H9 (cell line): ENCODE data around the gene CRYBG2. TPM values are rescaled to one million over a fixed set of nuclear protein-coding genes. Genes with fewer than 3 reads are reported as not detected.

Experiments
- DNase-seq: peaks from one replicate; pipeline ENCODE4 v3.0.0-alpha.2; 2017
- H2AFZ ChIP-seq: one replicate; pipeline ENCODE4 v1.6.1; 2013; ENCODE audit warnings: mild to moderate bottlenecking, low read length, control low read depth, moderate library complexity
- H2AK5ac ChIP-seq: 2 replicates; pipeline ENCODE4 v1.6.1; 2013; ENCODE audit warnings: low read length, control low read depth, mixed read lengths; ENCODE audit not compliant: insufficient read length
- H2BK120ac ChIP-seq: one replicate; pipeline ENCODE4 v1.6.1; 2013; ENCODE audit warnings: low read depth, mild to moderate bottlenecking, low read length, control low read depth, inconsistent platforms; ENCODE audit not compliant: poor library complexity, severe bottlenecking
- H2BK12ac ChIP-seq: 2 replicates; pipeline ENCODE4 v1.6.1; 2013; ENCODE audit warnings: low read length, control low read depth, mixed read lengths, low read depth; ENCODE audit not compliant: insufficient read length
- H2BK15ac ChIP-seq: 2 replicates; pipeline ENCODE4 v1.6.1; 2013; ENCODE audit warnings: low read depth, low read length, control low read depth
- H2BK20ac ChIP-seq: one replicate; pipeline ENCODE4 v1.6.1; 2013; ENCODE audit warnings: low read depth, mild to moderate bottlenecking, low read length, control low read depth, inconsistent platforms; ENCODE audit not compliant: poor library complexity, severe bottlenecking
- H2BK5ac ChIP-seq: 2 replicates; pipeline ENCODE4 v1.6.1; 2013; ENCODE audit warnings: low read length, control low read depth, mixed read lengths; ENCODE audit not compliant: insufficient read length
- H3K14ac ChIP-seq: 2 replicates; pipeline ENCODE4 v1.6.1; 2013; ENCODE audit warnings: low read length, control low read depth; ENCODE audit not compliant: insufficient read depth
- H3K18ac ChIP-seq: 2 replicates; pipeline ENCODE4 v1.6.1; 2013; ENCODE audit warnings: low read depth, mild to moderate bottlenecking, mixed read lengths, low read length, control low read depth; ENCODE audit not compliant: insufficient read length
- H3K23ac ChIP-seq: 2 replicates; pipeline ENCODE4 v1.6.1; 2013; ENCODE audit warnings: low read length, control low read depth, mixed read lengths, low read depth; ENCODE audit not compliant: insufficient read length
- H3K23me2 ChIP-seq: 2 replicates; pipeline ENCODE4 v1.6.1; 2013; ENCODE audit warnings: low read depth, mild to moderate bottlenecking, mixed read lengths, low read length, control low read depth; ENCODE audit not compliant: insufficient read length, poor library complexity, severe bottlenecking
- H3K27ac ChIP-seq: 2 replicates; pipeline ENCODE4 v1.5.1; 2013; ENCODE audit warnings: low read length, control low read depth, mixed read lengths, low read depth; ENCODE audit not compliant: insufficient read length
- H3K27me3 ChIP-seq: 2 replicates; pipeline ENCODE4 v1.6.1; 2013; ENCODE audit warnings: low read length, control low read depth, inconsistent platforms; ENCODE audit not compliant: insufficient read depth
- H3K4ac ChIP-seq: 2 replicates; pipeline ENCODE4 v1.6.1; 2013; ENCODE audit warnings: low read depth, mild to moderate bottlenecking, control low read depth, inconsistent platforms, low read length, moderate library complexity
- H3K4me1 ChIP-seq: 2 replicates; pipeline ENCODE4 v1.6.1; 2013; ENCODE audit warnings: low read length, control low read depth, inconsistent platforms; ENCODE audit not compliant: insufficient read depth
- H3K4me2 ChIP-seq: 2 replicates; pipeline ENCODE4 v1.6.1; 2013; ENCODE audit warnings: low read length, control low read depth, mixed read lengths; ENCODE audit not compliant: insufficient read length, insufficient read depth
- H3K56ac ChIP-seq: 2 replicates; pipeline ENCODE4 v1.6.1; 2013; ENCODE audit warnings: low read depth, mild to moderate bottlenecking, mixed read lengths, low read length, control low read depth; ENCODE audit not compliant: insufficient read length
- H3K79me1 ChIP-seq: 2 replicates; pipeline ENCODE4 v1.6.1; 2013; ENCODE audit warnings: low read depth, mild to moderate bottlenecking, moderate library complexity, low read length, control low read depth, inconsistent platforms; ENCODE audit not compliant: insufficient read depth, poor library complexity, severe bottlenecking
- H3K79me2 ChIP-seq: 2 replicates; pipeline ENCODE4 v1.6.1; 2013; ENCODE audit warnings: low read length, control low read depth, inconsistent platforms; ENCODE audit not compliant: insufficient read depth
- H3K9ac ChIP-seq: 2 replicates; pipeline ENCODE4 v1.6.1; 2013; ENCODE audit warnings: low read length, control low read depth, mixed read lengths; ENCODE audit not compliant: insufficient read length; ENCODE audit errors: extremely low read depth
- H3K9me3 ChIP-seq: one replicate; pipeline ENCODE4 v1.6.1; 2013; ENCODE audit warnings: low read depth, low read length, inconsistent platforms; ENCODE audit not compliant: control insufficient read depth
- H3T11ph ChIP-seq: one replicate; pipeline ENCODE4 v1.6.1; 2013; ENCODE audit warnings: mild to moderate bottlenecking, low read length, control low read depth, inconsistent platforms
- H4K20me1 ChIP-seq: one replicate; pipeline ENCODE4 v1.6.1; 2013; ENCODE audit not compliant: control insufficient read depth, insufficient read length, insufficient read depth
- H4K5ac ChIP-seq: 2 replicates; pipeline ENCODE4 v1.6.1; 2013; ENCODE audit warnings: low read depth, mild to moderate bottlenecking, mixed read lengths, low read length, control low read depth; ENCODE audit not compliant: insufficient read length
- H4K8ac ChIP-seq: replicated peaks from 2 replicates; pipeline ENCODE4 v1.6.1; 2013; ENCODE audit warnings: low read length, control low read depth, mixed read lengths, low read depth; ENCODE audit not compliant: insufficient read length
- H4K91ac ChIP-seq: 2 replicates; pipeline ENCODE4 v1.6.1; 2013; ENCODE audit warnings: low read depth, mild to moderate bottlenecking, moderate library complexity, mixed read lengths, low read length, control low read depth; ENCODE audit not compliant: insufficient read length
- H3K27ac Mint-ChIP-seq, 3 experiments: 2 replicates in 2 of 3; 3 replicates in 1 of 3; pipeline ENCODE4 v1.8.0; 2020 to 2021; ENCODE audit warnings: mixed read lengths in 3 of 3, mild to moderate bottlenecking in 1 of 3, moderate library complexity in 1 of 3
- H3K27me3 Mint-ChIP-seq: 2 replicates; pipeline ENCODE4 v1.8.0; 2021; ENCODE audit warnings: low read depth, mild to moderate bottlenecking, moderate library complexity, mixed read lengths
- H3K36me3 Mint-ChIP-seq, 3 experiments: 2 replicates in 2 of 3; 3 replicates in 1 of 3; pipeline ENCODE4 v1.8.0; 2020 to 2021; ENCODE audit warnings: low read depth in 3 of 3, mixed read lengths in 3 of 3; ENCODE audit not compliant: insufficient read depth in 1 of 3
- H3K4me1 Mint-ChIP-seq, 2 experiments: 2 replicates each; pipeline ENCODE4 v1.8.0; 2020; ENCODE audit warnings: mixed read lengths in 2 of 2
- H3K4me3 Mint-ChIP-seq, 2 experiments: 2 replicates in 1 of 2; 3 replicates in 1 of 2; pipeline ENCODE4 v1.8.0; 2020 to 2021; ENCODE audit warnings: mild to moderate bottlenecking in 2 of 2, mixed read lengths in 2 of 2, moderate library complexity in 1 of 2
- H3K9me3 Mint-ChIP-seq, 2 experiments: 2 replicates in 1 of 2; 3 replicates in 1 of 2; pipeline ENCODE4 v1.8.0; 2020; ENCODE audit warnings: mild to moderate bottlenecking in 2 of 2, mixed read lengths in 2 of 2, moderate library complexity in 1 of 2
- WGBS: extraction: QIAGEN DNeasy Blood & Tissue Kit; methylation state at CpG from one replicate; pipeline ENCODE4 v1.1.7; 2013; ENCODE audit warnings: missing lambda C conversion rate, low lambda C conversion rate, mixed read lengths; ENCODE audit not compliant: insufficient read length; ENCODE audit errors: extremely low coverage; 5-methylcytosine and 5-hydroxymethylcytosine counted together
- total RNA-seq: library from RNA; stranded (reverse); gene quantifications from 2 replicates; pipeline ENCODE4 v1.2.1, GENCODE V29; 2021
- TF ChIP-seq, protein P1 (sequence below): fragments of 200-600 bp; sonication (generic); conservative IDR thresholded peaks from 3 replicates; pipeline ENCODE4 v1.8.0; 2021; ENCODE audit warnings: antibody characterized with exemption, mild to moderate bottlenecking

CRYBG2 gene
- total RNA-seq, 1 experiment from 2014 or later = 12.8 TPM

DNA sequence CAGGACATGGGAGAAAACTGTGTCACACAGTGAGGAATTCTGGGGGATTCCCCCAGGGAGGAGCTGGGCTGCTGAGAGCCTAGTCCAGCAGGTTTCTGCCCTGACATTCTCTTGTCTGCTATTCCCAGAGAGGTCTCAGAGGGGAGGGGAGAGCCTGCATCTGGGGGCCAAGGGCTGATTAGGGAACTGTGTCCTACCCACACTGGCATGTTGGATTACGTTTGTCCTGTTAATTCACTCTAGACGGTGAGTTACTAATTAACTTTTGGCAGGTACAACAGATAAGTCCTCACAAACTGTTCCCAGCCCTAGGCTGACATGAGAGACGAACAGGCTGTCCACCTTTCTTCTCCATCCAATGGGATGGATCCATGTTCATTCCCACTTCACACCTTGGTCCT is 76.7 kb downstream of the CRYBG2 start:
- Histone ChIP-seq H3K27ac (no peak overlapping the region), H3K18ac (no peak overlapping the region), H2BK120ac (no peak overlapping the region), H2AK5ac (no peak overlapping the region), H4K91ac (no peak overlapping the region), H2BK5ac (no peak overlapping the region), H3K23me2 (peaks cover 13% of the 10 kb centered on the region), H3K23ac (no peak overlapping the region), H3K4me1 (peaks cover 11% of the 10 kb centered on the region; the same call in 1 of the 2 replicates), H4K20me1 (peaks cover 2% of the 10 kb centered on the region), H3K14ac (no peak overlapping the region), H3T11ph (no peak overlapping the region), H3K4me2 (no peak overlapping the region), H3K9ac (no peak overlapping the region), H2BK20ac (no peak overlapping the region), H3K79me2 (no peaks in the 10 kb centered on the region), H2BK15ac (no peak overlapping the region), H2BK12ac (no peak overlapping the region), H3K27me3 (no peaks in the 10 kb centered on the region), H2AFZ (no peak overlapping the region), H3K56ac (no peak overlapping the region), H3K79me1 (no peaks in the 10 kb centered on the region), H3K9me3 (no peaks in the 10 kb centered on the region), H4K8ac (no peak overlapping the region), H3K4ac (no peak overlapping the region), H4K5ac (no peak overlapping the region)
- H3K4me1 Mint-ChIP-seq = peaks cover 44 to 45% of the 10 kb centered on the region in 2 experiments
- no peak for DNase-seq
- no peak overlapping the region for H3K27ac Mint-ChIP-seq
- H3K36me3 Mint-ChIP-seq = peaks cover 54 to 64% (median 60%) of the 10 kb centered on the region in 3 experiments
- H3K27me3 Mint-ChIP-seq = no peaks in the 10 kb centered on the region; the same call in 1 of the 2 replicates
- H3K4me3 Mint-ChIP-seq = no peak overlapping the region
- TF ChIP-seq, protein P1, sequence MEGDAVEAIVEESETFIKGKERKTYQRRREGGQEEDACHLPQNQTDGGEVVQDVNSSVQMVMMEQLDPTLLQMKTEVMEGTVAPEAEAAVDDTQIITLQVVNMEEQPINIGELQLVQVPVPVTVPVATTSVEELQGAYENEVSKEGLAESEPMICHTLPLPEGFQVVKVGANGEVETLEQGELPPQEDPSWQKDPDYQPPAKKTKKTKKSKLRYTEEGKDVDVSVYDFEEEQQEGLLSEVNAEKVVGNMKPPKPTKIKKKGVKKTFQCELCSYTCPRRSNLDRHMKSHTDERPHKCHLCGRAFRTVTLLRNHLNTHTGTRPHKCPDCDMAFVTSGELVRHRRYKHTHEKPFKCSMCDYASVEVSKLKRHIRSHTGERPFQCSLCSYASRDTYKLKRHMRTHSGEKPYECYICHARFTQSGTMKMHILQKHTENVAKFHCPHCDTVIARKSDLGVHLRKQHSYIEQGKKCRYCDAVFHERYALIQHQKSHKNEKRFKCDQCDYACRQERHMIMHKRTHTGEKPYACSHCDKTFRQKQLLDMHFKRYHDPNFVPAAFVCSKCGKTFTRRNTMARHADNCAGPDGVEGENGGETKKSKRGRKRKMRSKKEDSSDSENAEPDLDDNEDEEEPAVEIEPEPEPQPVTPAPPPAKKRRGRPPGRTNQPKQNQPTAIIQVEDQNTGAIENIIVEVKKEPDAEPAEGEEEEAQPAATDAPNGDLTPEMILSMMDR = no peak
- H3K9me3 Mint-ChIP-seq = no peaks in the 10 kb centered on the region
- WGBS = no CpG with 5 or more reads among the region's 3 CpGs
